Measurements from ENCODE around the gene JADE3.

The JADE3 gene

GRCh38 chrX:46912098-46912602, at the start of gene JADE3:
JADE3 (plus strand) TSS chrX:46912421; CDS start chrX:46984895, 72,474 bp downstream.
- DNase-seq = peak; percentile 6 to 52

DNA sequence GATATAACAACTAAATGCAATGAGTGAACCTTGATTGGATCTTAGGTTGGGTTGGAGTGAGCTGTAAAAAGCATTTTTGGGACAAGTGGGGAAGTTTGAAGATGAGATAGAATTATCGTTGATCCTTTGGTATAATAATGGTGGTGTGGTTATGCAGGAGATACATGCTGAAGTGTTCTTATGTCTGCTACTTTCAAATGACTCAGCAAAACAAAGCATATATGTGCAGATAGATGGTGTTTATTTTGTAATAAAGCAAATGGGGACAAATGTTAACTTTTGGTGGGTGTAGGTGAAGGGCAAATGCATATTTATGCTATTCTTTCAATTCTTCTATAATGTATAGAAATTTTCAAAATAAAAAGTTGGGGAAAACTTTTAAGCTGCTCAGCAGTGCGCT, 49.1 kb upstream of the JADE3 start:
- no peak for DNase-seq

DNA sequence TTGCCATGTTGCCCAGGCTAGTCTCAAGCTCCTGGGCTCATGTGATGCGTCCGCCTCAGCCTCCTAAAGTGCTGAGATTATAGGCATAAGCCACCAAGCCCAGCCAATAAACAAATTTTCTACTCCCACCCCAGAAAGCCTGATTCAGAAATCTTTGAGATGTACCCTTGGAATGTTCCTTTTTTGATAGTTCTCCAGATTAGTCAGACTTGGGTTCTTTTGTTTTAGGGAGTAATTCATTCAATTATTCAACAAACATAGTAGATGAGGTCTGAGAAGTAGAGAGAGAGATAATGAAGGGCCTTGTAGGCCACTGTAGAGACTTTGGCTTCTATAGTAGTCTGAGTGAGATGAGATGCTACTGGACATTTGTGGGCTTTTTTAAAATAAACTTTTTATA, 47.6 kb upstream of the JADE3 start:
- no peak for DNase-seq

- DNase-seq = peak in 1 of 2 experiments; percentile 12
Measured at GRCh38 chrX:46865281-46865680, 46.9 kb upstream of the JADE3 start.

- no peak for DNase-seq
Measured at GRCh38 chrX:46866726-46867125, 45.5 kb upstream of the JADE3 start.

- peak in 1 of 2 experiments; percentile 8 for DNase-seq
Measured at GRCh38 chrX:46873746-46874145, 38.5 kb upstream of the JADE3 start.

- DNase-seq = no peak
Measured at GRCh38 chrX:46876901-46877300, 35.3 kb upstream of the JADE3 start.

DNA sequence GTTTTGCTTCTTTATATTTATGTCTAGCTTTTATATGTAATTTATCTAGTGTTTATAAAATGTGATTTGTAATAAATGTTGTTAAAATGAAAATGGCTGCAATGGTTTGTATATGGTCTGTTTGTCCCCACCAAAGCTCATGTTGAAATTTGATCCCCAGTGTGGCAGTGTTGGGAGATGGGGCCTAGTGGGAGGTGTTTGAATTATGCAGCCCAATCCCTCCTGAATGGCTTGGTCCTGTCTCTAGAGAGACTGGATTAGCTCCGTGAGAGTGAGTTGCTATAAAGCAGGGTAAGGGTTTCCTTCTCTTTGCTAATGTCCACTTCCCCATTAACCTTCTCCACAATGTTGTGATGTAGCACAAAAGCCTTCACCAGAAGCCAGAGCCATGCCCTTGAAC, 30.0 kb upstream of the JADE3 start:
- no peak for DNase-seq

GRCh38 chrX:46884799-46885198, 27.4 kb upstream of the JADE3 start:
- no peak for DNase-seq

- no peak for DNase-seq
Measured at GRCh38 chrX:46898207-46898606, 14.0 kb upstream of the JADE3 start.

GRCh38 chrX:46903458-46904242, 8.6 kb upstream of the JADE3 start:
- DNase-seq = peak in 1 of 2 experiments; percentile 61

DNA sequence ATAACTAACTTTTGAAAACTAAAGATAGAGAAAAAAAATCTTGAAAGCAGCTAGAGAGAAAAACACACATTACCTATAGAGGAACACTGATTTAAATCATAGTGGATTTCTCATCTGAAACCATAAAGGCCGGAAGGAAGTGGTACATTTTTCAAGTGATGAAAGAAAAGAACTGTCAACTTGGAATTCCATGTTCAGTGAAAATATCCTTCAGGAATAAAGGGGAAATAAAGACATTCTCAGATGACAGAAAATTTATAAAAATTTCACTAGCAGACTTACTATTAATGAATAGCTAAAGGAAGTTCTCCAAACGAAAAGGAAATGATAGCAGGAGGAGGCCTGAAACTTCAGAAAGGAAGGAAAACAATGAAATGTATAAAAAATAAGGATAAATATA, 7.6 kb upstream of the JADE3 start:
- no peak for DNase-seq

GRCh38 chrX:46910415-46910814, 1.8 kb upstream of the JADE3 start:
- no peak for DNase-seq

GRCh38 chrX:46912603-46913491, 626 bp downstream of the JADE3 start:
- peak; percentile 1 to 4 for DNase-seq

- DNase-seq = no peak
Measured at GRCh38 chrX:46913667-46914066, 1.4 kb downstream of the JADE3 start.

DNA sequence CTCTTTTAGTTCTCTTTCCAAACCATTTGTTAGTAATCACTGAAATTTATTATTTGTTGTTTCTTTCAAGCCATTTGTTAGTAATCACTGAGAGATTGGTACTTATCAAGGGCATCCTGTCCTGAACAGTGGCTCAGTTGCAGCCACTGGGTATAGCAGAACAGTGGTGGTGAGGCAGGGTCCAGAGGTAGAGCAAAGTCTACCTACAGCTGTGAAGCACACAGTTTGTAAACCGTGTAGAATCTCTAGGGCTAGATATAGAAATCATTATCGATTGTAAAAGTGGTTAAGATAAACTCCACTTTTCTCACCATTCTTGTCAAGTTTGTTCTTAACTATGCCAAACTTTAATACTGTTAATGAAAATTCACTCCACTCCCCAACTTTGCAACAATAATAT, 4.1 kb downstream of the JADE3 start:
- DNase-seq = no peak

- DNase-seq = no peak
Measured at GRCh38 chrX:46917622-46918021, 5.4 kb downstream of the JADE3 start.

DNA sequence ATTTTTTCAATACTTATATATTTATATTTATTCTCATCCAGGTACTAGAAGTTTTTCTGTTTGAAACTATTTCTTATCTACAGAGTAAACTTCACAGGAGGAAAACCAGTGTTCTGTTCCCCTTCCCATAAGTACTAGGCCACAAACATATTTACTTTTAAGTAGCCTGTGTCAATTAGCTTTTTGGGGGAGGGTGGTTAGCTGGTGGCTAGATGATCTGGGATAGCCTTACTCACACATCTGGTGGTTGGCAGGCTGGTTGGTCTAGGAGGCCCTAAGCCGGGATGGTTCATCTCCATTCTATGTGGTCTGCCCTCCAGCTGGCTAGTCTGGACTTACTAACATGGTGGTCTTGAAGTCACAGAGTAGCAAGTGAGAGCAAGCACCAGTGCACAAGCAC, 6.2 kb downstream of the JADE3 start:
- DNase-seq = no peak

DNA sequence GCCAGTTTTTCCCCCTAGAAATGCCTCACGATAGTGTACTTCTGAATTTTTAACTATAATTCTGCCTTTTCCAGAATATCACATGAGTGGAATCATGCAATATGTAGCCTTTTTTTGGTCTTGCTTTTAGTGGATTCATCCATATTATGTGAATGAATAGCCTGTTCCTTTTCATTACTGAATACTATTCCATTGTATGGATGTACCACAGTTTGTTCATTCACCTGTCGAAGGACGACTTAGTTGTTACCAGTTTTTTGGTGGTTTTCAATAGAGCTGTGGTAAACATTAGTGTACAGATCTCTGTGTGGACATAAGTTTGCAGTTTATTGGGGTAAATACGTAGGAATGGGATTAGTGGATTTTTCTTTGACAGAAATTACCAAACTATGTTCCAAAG, 8.0 kb downstream of the JADE3 start:
- no peak for DNase-seq

DNA sequence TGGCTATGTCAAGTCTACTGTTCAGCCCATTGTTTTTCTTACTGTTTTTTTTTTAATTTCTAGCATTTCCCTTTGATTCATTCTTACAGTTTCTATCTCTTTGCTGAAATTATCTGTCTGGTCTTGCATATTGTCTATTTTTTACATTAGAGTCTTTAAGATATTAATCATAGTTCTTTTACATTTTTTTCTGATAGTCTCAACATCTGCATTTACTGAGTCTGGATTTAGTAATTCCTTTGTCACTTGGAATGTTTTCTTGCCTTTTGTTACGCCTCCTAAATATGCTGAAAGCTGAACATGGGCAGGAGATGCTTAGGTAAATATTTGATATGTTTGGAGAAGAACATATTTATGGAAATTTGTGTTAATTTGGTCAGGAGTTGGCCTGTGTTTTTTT, 10.4 kb downstream of the JADE3 start:
- no peak for DNase-seq

DNA sequence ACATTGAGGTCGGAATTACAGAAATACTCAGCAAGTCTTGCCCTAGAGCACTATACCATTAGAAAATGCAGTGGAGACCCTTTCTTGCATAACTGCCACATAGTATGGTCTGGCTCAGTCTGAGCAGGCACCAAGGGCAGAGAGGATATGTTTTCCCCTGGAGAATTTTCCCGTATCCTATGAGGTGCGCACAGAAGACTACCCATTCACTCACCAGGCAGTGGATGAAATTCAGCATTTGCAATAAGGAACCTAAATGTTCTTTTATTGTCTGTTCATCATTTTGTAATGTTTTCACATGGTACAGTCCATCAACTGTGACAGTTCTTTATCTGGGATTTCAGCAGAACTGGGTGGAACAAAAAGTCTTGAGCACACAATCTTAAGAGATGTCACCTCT, 15.5 kb downstream of the JADE3 start:
- DNase-seq = no peak

GRCh38 chrX:46929439-46930261, 17.4 kb downstream of the JADE3 start:
- peak in 1 of 2 experiments; percentile 0 for DNase-seq

DNA sequence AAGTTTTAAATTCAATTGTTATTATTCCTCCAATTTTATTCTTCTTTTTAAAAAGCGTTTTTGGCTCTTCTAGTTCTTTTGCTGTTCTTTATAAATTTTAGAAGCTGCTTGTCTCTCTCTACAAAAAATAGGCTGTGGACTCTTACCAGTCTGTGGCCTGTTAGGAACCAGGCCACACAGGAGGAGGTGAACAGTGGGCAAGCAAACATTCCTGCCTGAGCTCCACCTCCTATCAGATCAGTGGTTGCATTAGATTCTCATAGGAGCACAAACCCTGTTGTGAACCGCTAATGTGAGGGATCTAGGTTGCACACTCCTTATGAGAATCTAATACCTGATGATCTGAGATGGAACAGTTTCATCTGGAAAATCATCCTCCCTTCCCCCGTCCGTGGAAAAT, 23.1 kb downstream of the JADE3 start:
- DNase-seq = no peak
